ENCODE results near the gene MLIP. TPM values are rescaled to one million over a fixed set of nuclear protein-coding genes. Genes with fewer than 3 reads are reported as not detected.

Gene MLIP
- total and polyA plus RNA-seq, 4 donors = 2.0 to 6.0 (median 3.2) TPM

- H3K27me3 ChIP-seq (ENCODE audit: control insufficient read depth in 4 of 4, insufficient read depth in 4 of 4, low read length in 3 of 4) = no peaks in the 10 kb centered on the region
- H3K9me3 ChIP-seq (ENCODE audit: control insufficient read depth in 4 of 4, low read length in 3 of 4) = no peaks in the 10 kb centered on the region
- H3K27ac ChIP-seq (ENCODE audit: low read depth in 1 of 2, low read length in 2 of 2) = no peak overlapping the region
- no peak overlapping the region for H3K4me3 ChIP-seq (ENCODE audit: low read depth in 1 of 3, low read length in 3 of 3)
- H3K36me3 ChIP-seq (ENCODE audit: control insufficient read depth in 4 of 4, insufficient read depth in 3 of 4, low read depth in 1 of 4, low read length in 3 of 4) = no peaks in the 10 kb centered on the region
- 91% methylated on average over 2 of the region's 2 CpGs for WGBS
- no peak for DNase-seq (ENCODE audit: low spot score)
- H3K4me1 ChIP-seq (ENCODE audit: control insufficient read depth in 4 of 4, insufficient read depth in 4 of 4, low read length in 3 of 4) = no peaks in the 10 kb centered on the region
- H3K9ac ChIP-seq (ENCODE audit: low read depth in 1 of 2, low read length in 2 of 2) = no peak overlapping the region
- TF ChIP-seq RXRA (IDR thresholded peaks at IDR 0.05) = no peak
- no peak for TF ChIP-seq FOXA1 (IDR thresholded peaks at IDR 0.05)
- TF ChIP-seq SP1 (IDR thresholded peaks at IDR 0.05) = no peak
- no peak for TF ChIP-seq ZBTB33 (IDR thresholded peaks at IDR 0.05)
Observed at GRCh38 chr6:54245265-54245664, 134.0 kb downstream of the MLIP start.

- no peaks in the 10 kb centered on the region for H3K9me3 ChIP-seq (ENCODE audit: control insufficient read depth in 4 of 4, low read length in 3 of 4)
- no peak overlapping the region for H3K27ac ChIP-seq (ENCODE audit: low read depth in 1 of 2, low read length in 2 of 2)
- H3K9ac ChIP-seq (ENCODE audit: low read depth in 1 of 2, low read length in 2 of 2) = no peak overlapping the region
- no peaks in the 10 kb centered on the region for H3K36me3 ChIP-seq (ENCODE audit: control insufficient read depth in 4 of 4, insufficient read depth in 3 of 4, low read depth in 1 of 4, low read length in 3 of 4)
- TF ChIP-seq ATF3 (IDR thresholded peaks at IDR 0.05) (no peak), FOXA1 (IDR thresholded peaks at IDR 0.05) (no peak), GABPA (IDR thresholded peaks at IDR 0.05 in 1 of 2, conservative IDR thresholded peaks at IDR 0.05 in 1 of 2) (no peak), REST (IDR thresholded peaks at IDR 0.05) (no peak), ZBTB33 (IDR thresholded peaks at IDR 0.05) (no peak), NR2F2 (IDR thresholded peaks at IDR 0.05) (no peak), FOXA2 (IDR thresholded peaks at IDR 0.05) (no peak), SP1 (IDR thresholded peaks at IDR 0.05) (no peak), EGR1 (IDR thresholded peaks at IDR 0.05; ENCODE audit: low read depth in 2 of 2) (no peak), RXRA (IDR thresholded peaks at IDR 0.05) (no peak), HNF4A (conservative IDR thresholded peaks at IDR 0.05) (no peak), JUND (IDR thresholded peaks at IDR 0.05) (no peak)
- DNase-seq (ENCODE audit: low spot score) = no peak
- no peaks in the 10 kb centered on the region for H3K4me1 ChIP-seq (ENCODE audit: control insufficient read depth in 4 of 4, insufficient read depth in 4 of 4, low read length in 3 of 4)
- H3K27me3 ChIP-seq (ENCODE audit: control insufficient read depth in 4 of 4, insufficient read depth in 4 of 4, low read length in 3 of 4) = no peaks in the 10 kb centered on the region
- H3K4me3 ChIP-seq (ENCODE audit: low read depth in 1 of 3, low read length in 3 of 3) = no peak overlapping the region
Observed at GRCh38 chr6:54248319-54248718, 137.1 kb downstream of the MLIP start.
